HG03108 (cell line): ENCODE measurements around the gene ADM5.

Source experiments
- ATAC-seq: cut with Tn5 transposase; IDR thresholded peaks from one replicate; pipeline ENCODE4 v1.9.1; 2021; ENCODE audit warnings: moderate library complexity; ENCODE audit not compliant: unreplicated experiment

ADM5 gene

DNA sequence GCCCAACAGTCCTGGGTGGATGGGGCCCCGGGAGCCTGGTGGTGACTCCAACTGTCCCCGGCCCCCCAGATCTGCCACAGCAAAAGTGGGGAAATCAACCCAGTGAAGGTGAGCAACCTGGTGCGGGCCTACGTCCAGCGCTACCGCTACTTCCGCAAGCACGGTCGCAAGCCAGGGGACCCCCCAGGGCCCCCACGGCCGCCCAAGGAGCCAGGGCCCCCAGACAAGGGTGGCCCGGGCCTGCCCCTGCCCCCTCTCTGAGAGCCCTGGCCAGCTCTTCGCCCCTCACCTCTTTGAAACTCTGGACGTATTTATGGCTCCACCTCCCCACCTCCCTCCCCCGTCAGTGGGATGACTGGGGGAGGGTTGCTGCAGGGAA, 31.3 kb upstream of the ADM5 start:
- ATAC-seq: no peak

DNA sequence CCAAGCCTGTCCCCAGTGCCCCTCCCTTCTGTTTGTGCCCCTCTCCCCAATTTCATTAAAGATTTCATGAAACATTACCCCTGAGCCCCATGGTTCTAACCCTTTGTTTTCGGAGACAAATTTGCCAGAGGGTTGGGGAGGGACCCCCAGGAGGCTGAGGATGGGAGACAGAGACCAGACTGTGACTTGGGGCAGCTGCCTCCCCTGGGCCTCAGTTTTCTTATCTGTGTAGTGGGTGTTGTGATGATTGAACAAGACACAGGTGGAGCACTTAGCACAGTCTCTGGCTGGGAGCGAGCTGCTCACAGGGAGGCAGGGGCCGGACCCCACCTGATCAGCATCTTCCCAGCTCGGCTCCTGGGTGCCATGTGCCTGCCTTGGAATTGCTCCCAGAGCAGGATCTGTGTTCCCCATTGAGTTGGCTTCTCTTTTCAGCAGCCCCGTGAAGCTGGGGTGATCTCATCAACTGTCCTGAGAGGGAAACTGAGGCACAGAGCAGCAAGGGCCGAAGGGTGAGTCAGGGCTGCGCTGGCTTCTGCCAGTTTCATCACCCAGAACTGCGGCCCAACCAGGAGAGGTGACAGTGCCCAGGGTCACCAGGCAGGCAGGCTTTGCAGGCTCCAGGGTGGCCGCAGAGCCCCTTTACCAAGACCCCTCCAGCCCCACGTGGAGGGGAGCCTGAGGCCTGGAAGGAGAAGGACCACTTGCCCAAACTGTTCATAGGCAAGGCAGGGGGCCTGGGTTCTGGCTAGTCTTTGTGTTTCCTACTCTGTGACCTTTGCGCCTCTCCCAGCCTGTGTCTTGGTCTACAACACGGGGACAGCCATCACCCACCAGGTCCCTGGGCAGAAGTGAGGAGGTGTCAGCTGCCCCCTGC, 30.6 kb upstream of the ADM5 start:
- ATAC-seq: no peak

DNA sequence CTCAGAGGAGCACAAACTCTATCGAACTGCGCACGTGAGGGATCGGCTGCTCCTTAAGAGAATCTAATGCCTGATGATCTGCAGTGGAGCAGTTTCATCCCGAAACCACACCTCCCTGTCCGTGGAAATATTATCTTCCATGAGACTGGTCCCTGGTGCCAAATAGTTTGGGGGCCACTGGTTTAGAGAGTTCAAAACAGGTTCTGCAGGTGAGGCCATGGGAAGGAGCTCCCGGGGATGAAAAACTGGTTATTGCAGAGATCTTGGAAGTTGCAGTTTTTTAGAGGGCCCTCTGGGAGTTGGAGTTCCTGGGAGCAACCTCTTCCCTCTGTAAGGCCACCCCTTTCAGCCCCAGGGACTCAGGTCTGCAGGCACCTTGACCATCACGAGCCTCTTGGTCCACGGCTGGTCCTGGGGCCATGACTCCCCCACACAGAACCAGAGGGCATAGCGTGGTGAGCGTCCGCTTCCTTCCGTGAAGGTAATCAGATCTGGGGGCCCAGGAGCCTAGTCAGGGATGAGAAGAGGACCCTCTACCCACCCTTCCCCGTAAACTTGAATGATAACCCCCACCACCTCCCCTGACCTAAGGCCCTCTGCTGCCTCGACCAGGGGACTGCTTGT, 28.9 kb upstream of the ADM5 start:
- no peak for ATAC-seq

GRCh38 chr19:49662011-49662410, 27.4 kb upstream of the ADM5 start:
- no peak for ATAC-seq

DNA sequence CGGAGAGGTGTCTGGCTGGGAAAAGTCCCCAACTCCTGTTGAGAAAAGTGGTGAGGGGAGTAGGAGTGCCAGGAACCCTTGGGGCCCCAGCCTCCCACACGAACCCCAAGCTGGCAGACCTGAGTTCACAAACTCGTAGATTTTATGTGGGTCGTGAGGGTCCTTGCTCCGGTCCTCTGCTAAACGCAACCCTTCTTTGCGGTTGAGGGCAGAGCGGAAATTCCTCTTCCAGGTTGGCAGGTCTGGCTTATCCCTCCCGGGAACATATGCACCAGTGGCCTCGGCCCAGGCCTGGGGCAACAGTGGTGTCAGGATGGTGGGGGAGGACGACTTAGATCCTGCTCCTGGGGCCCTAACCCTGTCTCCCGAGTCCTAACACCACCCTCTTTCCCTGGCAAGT, 26.2 kb upstream of the ADM5 start:
- no peak for ATAC-seq

GRCh38 chr19:49664171-49665035, 25.0 kb upstream of the ADM5 start:
- peak; percentile 35 for ATAC-seq

GRCh38 chr19:49665036-49665350, 24.4 kb upstream of the ADM5 start:
- no peak for ATAC-seq

GRCh38 chr19:49665351-49666119, 23.9 kb upstream of the ADM5 start, which contains the start of the genes BCL2L12 and IRF3:
TSS of gene BCL2L12 (plus strand) at chr19:49665933. CDS start at chr19:49666693, 760 bp downstream.
TSS of gene IRF3 (minus strand) at chr19:49665857. CDS start at chr19:49664838, 1,019 bp downstream.
- ATAC-seq: peak; percentile 68

DNA sequence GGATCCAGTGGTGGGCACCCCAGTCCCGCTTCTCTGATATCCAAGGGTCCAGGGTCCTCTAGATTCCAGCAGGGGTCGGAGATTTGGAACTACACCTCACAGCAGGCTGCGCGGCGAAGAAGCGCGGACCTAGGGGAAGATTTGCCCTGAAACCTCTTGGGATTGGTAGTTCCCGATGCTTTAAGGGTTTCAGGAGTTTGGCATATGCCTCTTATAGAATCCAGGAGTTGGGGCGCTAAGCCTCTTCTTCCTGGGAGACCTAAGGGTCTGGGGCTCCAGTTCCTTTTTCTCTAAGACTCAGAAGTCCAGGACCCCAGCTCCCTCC, 23.3 kb upstream of the ADM5 start:
- ATAC-seq: no peak

- ATAC-seq: no peak
Observed at GRCh38 chr19:49667473-49667872, 21.9 kb upstream of the ADM5 start.

GRCh38 chr19:49669516-49669915, 19.9 kb upstream of the ADM5 start:
- no peak for ATAC-seq

DNA sequence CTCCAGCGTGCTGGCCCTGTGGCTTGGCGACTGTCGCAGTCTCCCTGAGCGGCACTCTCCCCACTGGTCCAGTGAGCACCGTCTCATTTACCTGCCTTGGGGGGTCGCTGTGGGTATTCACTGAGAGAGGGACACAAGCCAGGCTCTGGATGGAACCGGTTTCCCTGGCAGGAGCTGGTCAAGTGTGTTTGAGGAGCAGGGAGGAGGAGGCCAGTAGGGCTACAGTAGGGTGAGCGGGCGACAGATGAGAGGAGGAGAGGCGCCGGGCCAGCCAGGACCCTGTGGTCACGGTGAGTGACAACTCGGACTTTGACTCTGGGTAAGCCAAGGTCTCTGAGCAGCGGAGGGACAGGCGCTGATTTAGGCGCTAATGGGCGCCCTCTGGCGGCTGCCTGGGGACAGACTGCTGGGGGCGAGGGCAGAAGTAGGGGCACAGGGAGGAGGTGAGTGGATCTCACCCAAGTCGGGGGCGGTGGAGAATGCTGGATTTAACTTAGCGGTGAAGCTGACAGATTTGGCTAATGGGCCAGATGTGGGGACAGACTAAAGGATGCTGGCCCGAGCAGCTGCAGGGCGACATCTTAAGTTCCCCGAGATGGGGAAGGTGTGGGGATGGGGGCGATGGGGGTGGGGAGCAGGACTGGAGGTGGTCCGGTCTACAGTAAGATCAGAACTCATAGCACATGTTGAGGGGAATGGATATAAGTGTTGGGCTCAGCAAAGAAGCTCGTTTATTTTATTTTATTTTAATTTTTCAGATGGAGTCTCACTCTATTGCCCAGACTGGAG, 17.1 kb upstream of the ADM5 start:
- ATAC-seq: no peak

GRCh38 chr19:49676136-49676783, 13.1 kb upstream of the ADM5 start:
- peak; percentile 17 for ATAC-seq

GRCh38 chr19:49676784-49677230, 12.6 kb upstream of the ADM5 start:
- ATAC-seq: peak; percentile 62

GRCh38 chr19:49677231-49677900, 12.0 kb upstream of the ADM5 start, which contains the start of gene PRMT1:
TSS of gene PRMT1 (plus strand) at chr19:49677271. CDS start at chr19:49677281, 10 bp downstream.
- no peak for ATAC-seq

DNA sequence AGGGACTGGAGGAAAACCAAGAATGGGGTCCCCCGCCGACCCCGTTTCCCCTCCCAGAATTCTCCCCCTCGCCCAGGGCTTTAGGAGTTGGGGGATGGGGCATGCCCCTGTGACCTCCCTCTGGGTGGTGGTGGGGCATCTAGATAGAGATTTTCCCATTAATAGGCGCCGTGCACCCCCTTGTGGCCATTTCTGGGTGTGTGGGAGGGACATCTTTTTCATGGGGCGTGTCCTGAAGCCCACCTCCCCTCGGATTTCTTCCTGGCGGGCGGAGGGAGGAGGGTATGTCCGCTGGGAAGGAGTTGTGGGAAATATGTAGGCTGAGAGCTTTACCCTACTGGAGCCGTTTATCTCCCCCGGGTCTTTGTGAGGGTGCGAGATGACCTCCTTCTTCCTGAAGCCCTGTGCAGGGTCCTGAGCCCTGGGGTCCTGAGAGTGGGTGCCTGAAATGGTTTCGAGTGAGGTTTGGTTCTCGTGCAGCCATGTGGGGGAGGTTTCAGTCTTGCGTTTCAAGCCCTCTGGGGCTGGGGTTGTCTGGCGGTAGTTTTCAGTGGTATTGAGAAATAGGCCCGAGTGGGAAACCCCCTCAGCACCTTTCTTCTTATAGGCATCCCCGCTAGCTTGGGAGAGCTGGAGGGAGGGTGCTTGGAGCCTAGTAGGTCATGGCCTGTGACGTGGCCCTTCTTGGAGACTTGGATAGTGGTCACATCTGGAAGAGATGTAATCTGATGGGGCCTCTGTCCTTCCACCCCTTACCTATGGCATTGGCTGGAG, 11.3 kb upstream of the ADM5 start:
- ATAC-seq: no peak

GRCh38 chr19:49678985-49679770, 10.2 kb upstream of the ADM5 start:
- ATAC-seq: no peak
